HuH-7 (cell line): Measurements from ENCODE around the gene DAP.
"Not testable (repeated sequence)": the region's sequence is repeated elsewhere in the genome, so short reads cannot be mapped to it uniquely, and the experiment has no call there.

Experiments
- DNase-seq: peaks from one replicate; pipeline ENCODE4 v3.0.0; 2011; ENCODE audit warnings: low spot score

DAP gene, protein sequence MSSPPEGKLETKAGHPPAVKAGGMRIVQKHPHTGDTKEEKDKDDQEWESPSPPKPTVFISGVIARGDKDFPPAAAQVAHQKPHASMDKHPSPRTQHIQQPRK

DNA sequence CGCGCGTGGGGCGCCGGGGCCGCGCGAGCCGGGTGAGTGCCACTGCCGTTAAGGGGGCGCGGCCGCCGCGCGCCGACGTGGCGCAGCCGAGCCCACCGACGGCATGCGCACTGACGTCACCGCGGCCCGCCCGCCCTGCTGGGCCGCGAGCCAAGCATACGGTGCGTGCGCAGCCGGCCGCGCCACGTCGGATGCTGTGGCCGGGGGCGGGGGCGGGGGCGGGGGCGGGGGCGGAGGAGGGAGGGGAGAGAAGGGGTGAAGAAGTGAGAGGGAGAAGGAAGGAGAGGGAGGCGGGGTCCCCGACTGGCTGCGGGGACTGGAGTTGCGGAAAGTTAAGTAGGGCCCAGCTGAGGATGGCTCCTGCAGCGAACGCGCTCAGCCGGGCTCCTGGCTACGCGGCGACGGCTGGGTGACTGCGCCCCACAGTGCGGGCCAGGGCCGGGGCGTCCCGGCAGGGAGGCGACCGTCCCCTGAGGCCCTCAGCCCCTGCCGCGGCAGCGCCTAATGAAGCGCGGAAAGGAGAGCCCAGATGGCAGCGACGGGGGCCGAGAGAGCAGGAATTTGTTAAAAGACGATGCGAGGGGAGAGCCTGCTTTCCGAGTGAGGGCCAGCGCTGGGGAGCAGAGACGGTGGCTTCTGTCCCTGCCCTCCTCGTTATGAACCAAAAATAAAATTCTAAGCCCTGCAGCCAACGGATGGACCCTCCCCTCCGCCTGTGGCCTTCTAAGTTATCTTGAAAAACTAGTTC, at the start of gene DAP:
DAP (minus strand) TSS at position 50 of the 748 bp plus-strand sequence. CDS start 166 bp downstream, outside the sequence.
- DNase-seq = peak; percentile 76

DNA sequence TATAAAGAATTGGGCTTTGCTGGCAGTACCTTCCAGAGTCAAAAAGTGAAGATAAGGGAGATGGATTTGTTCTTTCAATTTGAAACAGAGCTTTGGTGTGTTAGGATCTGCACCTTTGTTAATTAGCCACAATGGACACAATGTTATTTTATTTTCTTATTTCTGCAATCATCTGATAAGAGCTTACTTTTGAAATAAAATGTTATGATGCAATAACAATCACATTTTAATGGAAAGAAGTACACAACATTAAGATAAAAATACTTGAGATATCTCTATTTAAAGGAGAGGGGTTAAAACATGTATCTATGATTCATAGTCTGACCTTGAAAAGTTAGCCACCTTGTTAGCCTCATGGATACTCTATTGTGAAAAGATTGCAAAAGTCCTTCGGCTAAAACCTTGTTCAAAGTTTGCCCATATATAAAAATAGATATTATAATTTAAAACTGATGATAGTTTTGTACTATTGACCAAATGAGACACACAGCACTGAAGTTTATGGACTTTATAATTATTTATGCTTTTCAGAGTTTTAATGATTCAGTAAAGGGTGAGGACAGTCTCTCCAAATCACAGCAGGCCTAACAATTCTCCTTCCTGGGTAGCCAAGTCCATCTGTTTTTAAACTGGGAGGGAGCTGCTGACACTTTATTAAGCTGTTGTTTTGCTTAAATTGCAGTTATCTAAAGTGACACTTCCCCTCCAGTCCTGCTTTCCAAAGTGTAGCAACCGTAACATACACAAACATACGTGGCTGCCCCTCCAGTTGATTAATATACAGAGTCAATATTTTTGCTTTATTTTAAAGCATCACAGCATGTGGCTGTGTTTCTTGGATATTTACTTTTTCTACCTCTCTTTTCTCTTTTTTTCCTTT, 47.6 kb upstream of the DAP start:
- DNase-seq = no peak

DNA sequence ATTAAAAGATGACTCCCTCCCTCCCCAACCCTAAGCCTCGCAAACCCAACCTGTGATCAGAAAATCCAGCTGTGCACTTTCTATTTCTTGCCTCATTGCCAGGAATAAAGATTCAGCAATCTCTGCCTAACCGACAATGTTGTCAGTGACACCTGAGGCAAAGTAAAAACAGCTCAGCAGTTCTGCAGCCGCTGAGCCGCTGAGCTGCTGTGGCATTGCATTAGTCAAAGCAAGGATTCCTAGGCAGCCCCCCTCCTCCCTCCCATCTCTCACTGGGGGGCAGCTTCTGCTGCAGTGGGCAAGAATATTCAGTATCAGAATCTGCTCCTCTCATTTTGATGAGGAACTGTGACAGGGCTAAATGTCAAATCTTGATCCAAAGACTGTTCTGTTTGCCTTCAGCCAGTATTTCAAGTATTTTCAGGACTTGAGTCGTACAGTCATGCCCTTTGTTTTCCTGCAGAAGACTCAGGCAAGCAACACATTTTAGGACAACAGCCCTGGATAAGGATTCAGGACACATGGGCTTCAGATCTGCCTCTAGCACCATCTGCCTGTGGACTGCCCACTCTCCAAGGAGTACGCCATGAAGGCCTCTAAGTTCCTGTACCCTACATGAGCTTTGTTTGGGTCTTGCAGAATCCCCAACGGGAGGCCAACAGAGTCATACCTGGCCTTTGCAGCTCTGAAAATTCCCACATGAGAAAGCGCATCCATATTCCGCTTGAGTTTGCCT, 41.1 kb upstream of the DAP start:
- DNase-seq = no peak

DNA sequence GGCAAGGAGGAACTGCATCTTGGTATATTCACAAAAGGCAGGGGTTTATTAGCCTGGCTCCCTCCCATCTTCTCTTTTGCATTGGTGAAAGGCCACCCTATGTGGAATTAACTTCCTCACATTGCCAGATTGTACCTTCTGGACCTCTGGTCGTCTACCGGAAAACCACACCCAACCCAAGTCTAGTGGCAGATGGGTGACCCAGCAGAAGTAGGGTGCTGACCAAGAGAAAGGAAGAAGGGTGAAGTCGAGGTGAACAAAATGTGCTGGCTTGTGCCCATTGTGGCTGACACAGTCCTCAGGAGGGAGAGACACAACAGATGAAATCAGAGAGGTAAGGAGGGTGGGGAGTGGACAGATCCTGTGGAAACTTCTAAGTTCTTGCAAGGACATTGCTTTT, 39.8 kb upstream of the DAP start:
- DNase-seq = no peak

DNA sequence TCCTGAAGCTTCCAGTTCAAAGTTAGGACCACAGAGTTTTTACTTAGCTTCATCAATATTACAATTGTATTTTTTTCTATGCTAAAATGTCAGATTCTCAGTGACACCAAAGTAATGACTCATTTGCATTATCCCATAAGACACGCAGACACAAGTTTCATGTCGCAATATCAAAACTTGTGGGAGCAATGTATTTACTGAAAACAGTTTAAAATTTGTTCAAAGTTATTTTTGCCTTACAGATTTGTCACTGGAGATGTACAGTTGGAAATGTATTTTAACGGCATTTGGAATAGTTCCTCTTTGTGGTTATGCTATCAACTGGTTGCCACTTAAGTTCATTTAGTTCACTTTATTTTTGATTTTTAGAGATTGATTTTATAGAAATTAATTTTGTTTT, 36.2 kb upstream of the DAP start:
- no peak for DNase-seq

DNA sequence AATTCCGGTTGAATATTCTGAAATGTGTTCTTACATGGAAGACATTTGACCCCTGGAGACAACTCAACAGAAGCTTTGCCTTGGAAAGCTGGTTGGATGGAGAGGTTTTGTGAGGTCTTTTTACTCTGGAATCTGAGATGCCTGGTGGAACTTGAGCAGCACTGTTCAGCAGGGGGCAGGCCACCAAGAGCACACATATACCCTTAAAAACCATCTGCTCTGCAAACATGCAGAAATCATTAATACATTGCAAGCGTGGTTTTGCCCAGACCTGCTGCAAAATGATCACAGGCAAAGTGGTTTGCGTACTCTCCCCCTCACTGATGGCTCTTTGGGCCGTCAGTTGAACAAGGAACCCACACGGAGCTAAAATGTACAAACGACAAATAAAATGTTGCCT, 32.8 kb upstream of the DAP start:
- no peak for DNase-seq

DNA sequence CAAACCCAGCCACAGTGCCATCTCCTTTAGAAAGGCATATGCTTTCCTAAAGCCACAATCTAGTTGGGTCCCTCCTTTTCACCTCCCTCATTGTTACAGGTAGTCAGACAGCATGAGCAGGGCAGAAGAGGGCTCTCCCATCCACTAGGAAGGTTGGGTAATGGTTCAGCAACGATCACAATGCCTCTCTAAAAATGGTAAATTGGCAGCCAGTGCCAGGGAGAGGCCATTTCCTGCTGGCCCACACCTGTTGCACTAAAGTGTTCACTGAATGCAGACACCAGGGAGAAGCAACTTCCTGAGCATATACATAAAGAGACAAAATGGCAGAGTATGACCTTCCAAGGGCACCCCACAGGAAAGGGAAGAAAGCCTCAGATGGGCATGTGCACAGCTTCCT, 31.3 kb upstream of the DAP start:
- DNase-seq = no peak

DNA sequence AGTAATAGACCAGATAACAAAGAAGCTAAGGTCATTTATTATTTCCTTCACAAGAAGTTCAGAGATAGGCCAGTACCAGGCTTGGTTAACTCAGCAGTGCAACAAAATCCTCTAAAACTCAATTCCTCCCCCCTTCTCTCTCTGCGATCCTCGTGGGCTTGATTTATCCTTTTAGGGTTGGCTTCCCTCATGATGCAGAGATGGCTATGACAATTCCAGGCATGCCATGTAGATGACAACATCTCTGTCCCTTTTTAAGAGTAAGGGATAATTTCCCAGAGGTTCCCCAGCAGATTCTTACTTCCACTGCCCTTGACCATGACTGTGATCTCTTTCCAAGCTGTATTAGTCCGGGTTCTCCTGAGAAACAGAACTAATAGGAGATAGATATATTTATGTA, 28.7 kb upstream of the DAP start:
- no peak for DNase-seq

DNA sequence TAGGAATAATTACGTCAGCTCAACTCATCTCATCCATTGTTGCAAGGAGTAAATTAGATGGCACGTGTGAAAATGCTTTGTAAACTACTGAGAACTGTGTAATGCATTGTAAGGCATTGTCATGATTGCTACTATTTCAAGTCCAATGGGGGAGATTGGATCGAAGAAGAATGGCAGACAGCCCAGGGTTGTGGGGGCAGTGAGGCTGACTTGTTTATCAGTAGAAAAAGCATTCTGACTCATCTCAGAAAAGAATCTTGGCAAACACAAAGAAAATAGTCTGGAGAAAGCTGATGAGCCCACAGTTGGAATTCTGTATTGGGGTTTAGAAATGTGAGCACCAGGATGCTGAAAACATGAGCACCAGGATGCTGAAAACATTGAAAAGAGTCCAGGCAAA, 28.0 kb upstream of the DAP start:
- DNase-seq = no peak

DNA sequence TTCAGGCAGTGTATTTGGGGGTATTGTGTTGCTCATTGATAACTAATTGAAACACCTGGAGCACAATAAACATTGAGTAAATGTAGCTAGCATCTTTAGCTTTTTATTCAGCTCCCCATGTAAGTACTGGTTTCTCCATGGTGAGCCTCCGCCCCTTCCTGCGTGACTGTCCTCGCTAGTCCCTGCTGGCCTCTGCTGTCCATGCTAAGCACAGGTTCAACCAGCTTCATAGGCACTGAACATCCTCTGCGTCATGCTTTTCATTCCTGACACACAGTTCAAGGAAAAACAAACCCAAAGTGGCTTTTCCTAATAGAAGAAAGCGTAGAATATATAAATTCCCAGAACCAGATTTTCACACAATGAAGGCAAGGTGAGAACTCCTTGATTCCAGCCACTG, 27.3 kb upstream of the DAP start:
- DNase-seq = no peak

DNA sequence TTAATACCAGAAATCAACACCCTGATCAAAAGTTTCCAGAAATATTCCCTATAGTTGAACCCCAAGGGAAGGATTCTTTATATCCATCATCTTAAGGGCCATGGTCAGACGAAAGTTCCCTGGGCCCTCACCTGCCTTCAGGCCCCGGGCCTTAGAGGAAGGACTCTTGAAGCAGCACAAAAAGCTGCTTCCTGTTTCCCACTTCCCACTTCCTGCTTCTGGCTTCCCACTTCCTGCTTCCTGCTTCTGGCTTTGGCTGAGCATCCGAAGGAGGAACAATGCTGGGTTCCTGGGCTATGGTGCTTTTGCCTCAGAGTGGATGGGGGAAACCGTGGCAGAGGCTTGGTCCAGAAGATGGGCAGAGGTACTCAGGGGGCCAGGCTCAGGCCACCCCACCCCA, 25.8 kb upstream of the DAP start:
- DNase-seq = no peak

DNA sequence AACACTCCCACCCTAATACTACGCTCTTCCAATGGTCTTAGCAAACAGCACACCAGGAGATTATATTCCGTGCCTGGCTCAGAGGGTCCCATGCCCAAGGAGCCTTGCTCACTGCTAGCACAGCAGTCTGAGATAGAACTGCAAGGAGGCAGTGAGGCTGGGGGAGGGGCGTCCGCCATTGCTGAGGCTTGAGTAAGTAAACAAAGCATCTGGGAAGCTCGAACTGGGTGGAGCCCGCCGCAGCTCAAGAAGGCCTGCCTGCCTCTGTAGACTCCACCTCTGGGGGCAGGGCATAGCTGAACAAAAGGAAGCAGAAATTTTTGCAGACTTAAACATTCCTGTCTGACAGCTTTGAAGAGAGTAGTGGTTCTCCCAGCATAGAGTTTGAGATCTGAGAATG, 19.2 kb upstream of the DAP start:
- not testable (repeated sequence) for DNase-seq

DNA sequence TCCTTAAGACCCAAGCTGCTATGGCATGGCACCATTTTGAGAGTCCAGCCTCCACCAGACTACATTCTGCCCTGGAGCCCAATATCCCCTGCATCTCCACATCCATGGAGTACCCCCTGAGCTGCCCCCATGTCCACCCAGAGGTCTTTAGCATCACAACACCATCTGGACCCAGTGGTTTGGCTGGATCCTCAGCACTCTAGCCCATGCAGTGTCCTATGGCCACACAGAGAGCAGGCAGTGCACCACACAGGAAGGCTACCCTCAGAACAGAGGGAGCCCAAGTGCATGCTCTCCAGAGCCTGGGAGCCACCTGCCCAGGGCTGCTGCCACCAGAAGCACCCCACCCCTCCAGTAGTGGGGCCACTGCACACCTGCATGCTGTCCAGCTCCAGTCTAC, 18.6 kb upstream of the DAP start:
- DNase-seq = no peak

DNA sequence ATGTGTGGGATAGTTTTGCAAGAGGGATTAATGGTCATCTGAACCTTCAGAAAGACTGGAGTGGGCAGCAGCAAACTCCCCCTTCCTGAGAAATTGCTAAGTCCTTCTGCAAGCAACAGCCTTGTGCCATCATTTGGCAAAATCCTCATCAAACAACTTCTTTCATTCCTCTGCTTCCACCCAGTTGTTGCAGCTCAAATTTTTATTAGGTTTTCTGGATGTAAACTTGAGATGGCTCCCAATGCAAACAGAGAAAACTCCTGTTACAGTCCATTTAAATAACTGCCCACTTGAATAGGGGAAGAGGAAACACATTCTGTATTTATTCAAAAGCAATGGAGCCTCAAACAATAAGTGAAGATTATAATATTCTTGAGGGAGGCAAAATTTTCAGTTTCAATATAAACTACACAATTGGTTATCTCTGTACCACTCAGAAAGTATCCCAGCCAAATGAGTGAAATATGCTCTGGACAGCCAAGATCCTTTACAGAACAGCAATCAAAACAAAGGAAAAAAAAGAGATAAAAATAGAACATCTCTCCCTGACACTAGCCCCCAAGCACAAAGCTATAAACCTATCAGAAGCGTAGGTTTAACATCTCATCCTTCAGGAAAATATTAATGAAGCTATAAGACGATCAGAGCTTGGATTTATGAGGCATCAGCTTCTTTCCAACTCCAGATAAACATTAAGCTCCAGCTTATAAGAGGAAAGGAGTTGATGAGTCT, 17.3 kb upstream of the DAP start:
- no peak for DNase-seq

DNA sequence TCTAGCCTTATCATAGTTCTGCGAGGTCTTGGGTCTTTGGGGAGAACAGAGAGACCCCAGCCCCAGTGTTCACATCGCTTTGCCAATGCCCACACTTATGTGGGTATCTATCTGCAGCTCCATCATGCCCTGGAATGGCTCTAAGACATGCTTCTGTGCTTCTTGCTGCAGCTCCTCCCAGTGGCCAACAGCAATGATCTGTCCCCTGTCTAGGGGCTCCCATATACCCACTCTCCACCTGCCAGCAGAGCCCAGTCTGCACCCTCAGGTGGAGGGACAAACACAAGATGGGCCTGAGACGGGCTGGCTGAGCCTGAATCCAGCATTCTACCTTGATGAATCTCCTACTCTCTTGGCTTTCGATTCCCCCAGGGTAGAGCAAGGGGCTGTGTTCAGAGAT, 14.6 kb upstream of the DAP start:
- DNase-seq = no peak

DNA sequence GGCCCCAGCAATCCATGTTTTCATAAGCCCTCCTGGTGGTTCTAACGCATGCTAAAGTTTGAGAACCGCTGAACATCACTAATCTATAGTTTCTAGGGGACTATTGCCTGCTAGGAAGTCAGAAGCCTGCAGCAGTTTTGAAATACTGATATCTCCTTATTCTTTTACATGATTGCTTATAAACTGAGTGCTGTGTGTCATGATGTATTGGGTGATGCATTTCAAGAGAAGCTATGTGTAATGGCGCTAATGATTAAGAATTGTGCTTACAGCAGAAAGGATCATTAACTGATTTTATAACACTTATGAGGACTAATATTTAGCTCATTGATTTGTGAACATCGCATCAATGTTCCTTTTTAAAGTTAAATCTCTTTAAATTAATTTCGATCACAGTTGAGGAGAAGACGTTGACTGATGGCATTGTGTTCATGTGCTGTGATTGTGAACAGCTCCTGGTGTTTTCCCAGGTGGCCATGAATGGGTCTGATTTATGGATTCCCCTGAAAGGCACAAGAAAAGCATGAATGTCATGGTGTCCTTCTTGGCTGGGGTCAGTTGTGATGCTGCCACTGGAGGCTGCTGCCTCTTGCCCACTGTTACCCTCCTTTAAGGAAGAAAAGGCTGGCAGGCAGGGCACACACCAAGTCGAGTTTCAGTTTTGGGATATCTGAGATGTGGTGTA, 12.0 kb upstream of the DAP start:
- no peak for DNase-seq

DNA sequence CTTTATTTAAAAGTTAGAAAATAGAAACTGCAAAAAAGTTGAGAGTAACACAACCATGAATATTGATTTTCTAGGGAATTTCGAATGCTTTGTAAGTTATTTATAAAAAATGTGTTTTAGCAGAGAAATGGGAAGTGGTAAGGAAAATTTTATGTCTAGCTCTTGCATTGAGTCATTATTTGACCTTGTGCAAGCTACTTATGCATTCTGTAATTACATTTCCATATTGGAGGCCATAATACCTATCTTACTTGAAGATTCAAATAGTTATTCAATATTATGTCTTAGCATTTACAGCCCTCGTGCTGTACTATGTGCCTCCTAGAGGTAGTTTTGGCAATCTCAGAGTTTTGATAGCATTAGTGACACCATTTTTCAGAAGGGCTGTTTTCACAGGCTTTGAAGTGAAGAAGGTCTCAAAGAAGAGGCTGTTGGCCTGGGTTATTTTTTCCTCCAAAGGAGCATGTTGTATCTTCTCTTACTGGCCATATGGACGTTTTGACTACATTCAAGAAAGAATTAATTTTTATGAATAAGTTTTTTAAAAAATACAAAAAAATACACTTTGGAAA, 7.4 kb upstream of the DAP start:
- no peak for DNase-seq

DNA sequence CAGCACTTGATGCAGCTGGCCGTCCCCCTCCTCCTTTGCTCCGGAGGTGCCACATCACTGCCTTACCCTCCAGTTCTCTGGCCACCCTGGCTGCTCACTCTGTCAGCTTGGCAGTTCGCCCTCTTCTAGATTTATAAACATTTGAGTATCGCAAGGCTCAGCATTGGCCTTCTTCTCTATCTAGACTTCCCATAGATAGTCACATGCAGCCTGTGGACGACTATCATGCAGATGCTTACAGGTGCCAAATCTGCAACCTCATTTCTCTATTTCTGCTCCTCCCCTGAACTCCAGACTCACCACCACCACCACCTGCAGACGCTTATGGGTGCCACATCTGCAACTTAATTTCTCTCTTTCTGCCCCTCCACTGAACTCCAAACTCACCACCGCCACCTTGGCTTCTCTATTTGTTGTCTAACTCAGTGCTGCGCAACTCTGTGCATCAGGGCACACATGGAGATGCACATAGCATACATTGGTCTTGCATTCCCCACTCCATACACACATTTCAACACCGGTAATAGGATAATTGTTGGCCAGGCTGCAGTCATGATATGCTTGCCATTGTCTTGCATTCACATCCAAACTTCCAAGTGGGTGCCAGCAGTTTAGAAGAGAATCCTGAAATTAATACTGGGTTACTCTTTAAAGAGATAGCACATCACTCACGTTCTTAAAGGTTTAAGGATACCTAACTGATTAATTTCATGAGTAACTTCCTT, 1.9 kb upstream of the DAP start:
- no peak for DNase-seq

DNA sequence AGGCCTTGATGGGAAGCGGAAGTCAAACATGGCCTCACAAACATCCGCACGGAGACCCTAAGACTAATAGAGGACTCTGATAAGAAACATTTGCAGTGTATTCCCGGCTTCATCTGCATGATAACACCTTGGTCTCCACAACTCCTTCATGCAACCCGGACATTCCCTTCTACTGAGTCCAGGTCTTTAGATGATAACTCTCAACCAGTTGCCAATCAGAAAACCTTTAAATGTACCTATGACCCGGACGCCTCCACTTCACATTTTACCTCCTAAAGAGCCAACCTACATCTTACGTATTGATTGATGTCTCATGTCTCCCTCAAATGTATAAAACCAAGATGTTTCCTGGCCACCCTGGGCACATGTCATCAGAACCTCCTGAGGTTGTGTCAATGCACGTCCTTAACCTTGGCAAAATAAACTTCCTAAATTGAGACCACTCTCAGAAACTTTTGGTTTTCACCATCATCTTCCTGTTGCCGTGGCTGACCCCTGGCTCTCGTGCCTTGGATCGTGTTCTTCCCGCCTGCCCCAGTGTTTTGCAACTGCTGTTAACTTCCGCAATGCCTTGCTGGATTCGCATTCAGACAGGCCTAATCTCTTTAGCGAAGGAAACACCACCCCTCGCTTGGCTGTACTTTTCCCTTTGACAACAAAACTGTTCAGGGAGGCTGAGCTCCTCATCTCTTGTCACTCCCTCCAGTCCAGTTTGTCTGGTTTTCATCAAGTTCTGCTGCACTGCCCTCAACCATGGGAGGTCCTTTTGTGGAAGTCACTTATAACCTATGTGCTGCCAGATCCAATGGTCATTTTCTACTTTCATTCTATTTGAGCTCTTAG, 1.1 kb upstream of the DAP start:
- DNase-seq = no peak

DNA sequence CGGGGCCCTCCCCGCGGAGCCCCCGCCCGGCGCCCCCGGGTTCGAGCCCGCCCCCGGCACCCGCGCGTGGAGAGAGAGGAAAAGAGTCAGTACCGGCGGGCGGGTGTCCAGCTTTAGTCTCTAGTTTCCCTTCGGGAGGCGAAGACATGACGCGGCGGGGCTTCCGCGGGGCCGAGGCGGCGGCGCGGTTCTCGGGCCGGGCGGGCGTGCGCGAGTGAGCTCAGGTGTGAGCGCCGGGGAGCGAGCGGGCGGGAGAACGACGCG, 181 bp downstream of the DAP start:
- DNase-seq = no peak
